K562 (cell line): Measurements from ENCODE around the gene PREX1.

ENCODE experiments used
- HIVEP1 ChIP-seq: fragments of 250-450 bp; sonication (Bioruptor Pico); IDR thresholded peaks from 2 replicates; pipeline ENCODE4 v1.4.0; 2020; ENCODE audit warnings: mild to moderate bottlenecking
- JUN ChIP-seq, 2 experiments: sonication (generic) in 1 of 2; formaldehyde crosslinking in 1 of 2; IDR thresholded peaks; 2 replicates each; pipeline versions ENCODE4 v1.6.1 to v1.8.0; 2012 to 2022; ENCODE audit warnings: borderline replicate concordance in 2 of 2, mild to moderate bottlenecking in 2 of 2, improper control_type of control experiment in 1 of 2, low read depth in 1 of 2, low read length in 1 of 2, missing genetic modification reagents in 1 of 2
- NEUROD1 ChIP-seq: fragments of 150-350 bp; IDR thresholded peaks from 2 replicates; pipeline ENCODE4 v1.6.1; 2014; ENCODE audit warnings: borderline replicate concordance, low read length, low read depth; ENCODE audit not compliant: partially characterized antibody
- NFYB ChIP-seq: IDR thresholded peaks from 2 replicates; pipeline ENCODE4 v1.6.1; 2011; ENCODE audit warnings: mild to moderate bottlenecking, moderate library complexity; ENCODE audit not compliant: insufficient read length; ENCODE audit errors: extremely low read depth
- RFX5 ChIP-seq: IDR thresholded peaks from 2 replicates; pipeline ENCODE4 v1.6.1; 2011; ENCODE audit warnings: low read depth, mild to moderate bottlenecking, improper control_type of control experiment, low read length
- ZNF121 ChIP-seq: sonication (generic); formaldehyde crosslinking; conservative IDR thresholded peaks from 2 replicates; pipeline ENCODE4 v1.8.0; 2022; ENCODE audit warnings: missing genetic modification reagents
- ZNF274 ChIP-seq: IDR thresholded peaks from 2 replicates; pipeline ENCODE4 v1.6.1; 2011; ENCODE audit warnings: low read depth, mild to moderate bottlenecking, low read length, moderate library complexity, borderline replicate concordance
- TF ChIP-seq, protein P1 (sequence below), 3 experiments: IDR thresholded peaks in 2 of 3; conservative IDR thresholded peaks in 1 of 3; 2 replicates each; pipeline ENCODE4 v1.5.1; 2011 to 2012; ENCODE audit warnings: low read length in 3 of 3, mild to moderate bottlenecking in 3 of 3, control low read depth in 2 of 3, improper control_type of control experiment in 1 of 3, inconsistent platforms in 1 of 3, low read depth in 1 of 3, mixed read lengths in 1 of 3, moderate library complexity in 1 of 3; ENCODE audit not compliant: insufficient read depth in 2 of 3
- TF ChIP-seq, protein P2 (sequence below): fragments of 250-450 bp; sonication (Bioruptor Pico); IDR thresholded peaks from 2 replicates; pipeline ENCODE4 v1.5.0; 2020; ENCODE audit warnings: mild to moderate bottlenecking, borderline replicate concordance
- TF ChIP-seq, protein P3 (sequence below): sonication (generic); formaldehyde crosslinking; IDR thresholded peaks from 2 replicates; pipeline ENCODE4 v1.5.0; 2020; ENCODE audit warnings: missing genetic modification reagents
- TF ChIP-seq, protein P4 (sequence below): sonication (generic); formaldehyde crosslinking; IDR thresholded peaks from 2 replicates; pipeline ENCODE4 v1.8.0; 2022; ENCODE audit warnings: missing genetic modification reagents, mild to moderate bottlenecking, borderline replicate concordance
- TF ChIP-seq, protein P5 (sequence below): sonication (generic); formaldehyde crosslinking; IDR thresholded peaks from 2 replicates; pipeline ENCODE4 v1.8.0; 2022; ENCODE audit warnings: mild to moderate bottlenecking, missing genetic modification reagents

DNA sequence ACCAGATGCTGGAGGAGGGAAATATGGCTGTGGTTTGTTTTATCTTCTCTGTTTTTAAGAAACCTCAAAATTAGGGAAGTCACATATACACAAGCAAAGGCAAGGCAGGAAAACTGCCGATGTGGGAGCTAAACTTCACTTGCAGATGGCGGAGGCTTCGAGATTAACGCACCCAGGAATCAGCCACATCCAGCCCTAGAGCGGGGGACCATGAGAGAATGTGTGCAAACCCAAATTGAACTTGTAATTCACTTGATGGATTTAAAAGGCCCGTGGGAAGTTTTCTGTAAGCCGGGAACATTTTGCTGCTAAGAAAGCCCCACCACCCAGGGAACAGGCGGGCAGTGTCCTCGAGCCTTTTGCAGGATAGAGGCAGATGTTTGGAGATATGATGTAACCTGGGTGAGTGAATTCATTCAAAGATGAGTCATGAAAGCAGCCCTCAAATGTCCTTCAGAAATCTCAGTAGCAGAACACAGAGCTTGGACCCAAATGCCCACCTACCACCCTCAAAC, 39.9 kb downstream of the PREX1 start:
- TF ChIP-seq, protein P1, sequence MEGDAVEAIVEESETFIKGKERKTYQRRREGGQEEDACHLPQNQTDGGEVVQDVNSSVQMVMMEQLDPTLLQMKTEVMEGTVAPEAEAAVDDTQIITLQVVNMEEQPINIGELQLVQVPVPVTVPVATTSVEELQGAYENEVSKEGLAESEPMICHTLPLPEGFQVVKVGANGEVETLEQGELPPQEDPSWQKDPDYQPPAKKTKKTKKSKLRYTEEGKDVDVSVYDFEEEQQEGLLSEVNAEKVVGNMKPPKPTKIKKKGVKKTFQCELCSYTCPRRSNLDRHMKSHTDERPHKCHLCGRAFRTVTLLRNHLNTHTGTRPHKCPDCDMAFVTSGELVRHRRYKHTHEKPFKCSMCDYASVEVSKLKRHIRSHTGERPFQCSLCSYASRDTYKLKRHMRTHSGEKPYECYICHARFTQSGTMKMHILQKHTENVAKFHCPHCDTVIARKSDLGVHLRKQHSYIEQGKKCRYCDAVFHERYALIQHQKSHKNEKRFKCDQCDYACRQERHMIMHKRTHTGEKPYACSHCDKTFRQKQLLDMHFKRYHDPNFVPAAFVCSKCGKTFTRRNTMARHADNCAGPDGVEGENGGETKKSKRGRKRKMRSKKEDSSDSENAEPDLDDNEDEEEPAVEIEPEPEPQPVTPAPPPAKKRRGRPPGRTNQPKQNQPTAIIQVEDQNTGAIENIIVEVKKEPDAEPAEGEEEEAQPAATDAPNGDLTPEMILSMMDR (IDR thresholded peaks at IDR 0.05 in 2 of 3, conservative IDR thresholded peaks at IDR 0.05 in 1 of 3; ENCODE audit: insufficient read depth in 2 of 3, low read depth in 1 of 3, low read length in 3 of 3) = no peak
- TF ChIP-seq, protein P2, sequence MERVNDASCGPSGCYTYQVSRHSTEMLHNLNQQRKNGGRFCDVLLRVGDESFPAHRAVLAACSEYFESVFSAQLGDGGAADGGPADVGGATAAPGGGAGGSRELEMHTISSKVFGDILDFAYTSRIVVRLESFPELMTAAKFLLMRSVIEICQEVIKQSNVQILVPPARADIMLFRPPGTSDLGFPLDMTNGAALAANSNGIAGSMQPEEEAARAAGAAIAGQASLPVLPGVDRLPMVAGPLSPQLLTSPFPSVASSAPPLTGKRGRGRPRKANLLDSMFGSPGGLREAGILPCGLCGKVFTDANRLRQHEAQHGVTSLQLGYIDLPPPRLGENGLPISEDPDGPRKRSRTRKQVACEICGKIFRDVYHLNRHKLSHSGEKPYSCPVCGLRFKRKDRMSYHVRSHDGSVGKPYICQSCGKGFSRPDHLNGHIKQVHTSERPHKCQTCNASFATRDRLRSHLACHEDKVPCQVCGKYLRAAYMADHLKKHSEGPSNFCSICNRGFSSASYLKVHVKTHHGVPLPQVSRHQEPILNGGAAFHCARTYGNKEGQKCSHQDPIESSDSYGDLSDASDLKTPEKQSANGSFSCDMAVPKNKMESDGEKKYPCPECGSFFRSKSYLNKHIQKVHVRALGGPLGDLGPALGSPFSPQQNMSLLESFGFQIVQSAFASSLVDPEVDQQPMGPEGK = no peak
- TF ChIP-seq, protein P3, sequence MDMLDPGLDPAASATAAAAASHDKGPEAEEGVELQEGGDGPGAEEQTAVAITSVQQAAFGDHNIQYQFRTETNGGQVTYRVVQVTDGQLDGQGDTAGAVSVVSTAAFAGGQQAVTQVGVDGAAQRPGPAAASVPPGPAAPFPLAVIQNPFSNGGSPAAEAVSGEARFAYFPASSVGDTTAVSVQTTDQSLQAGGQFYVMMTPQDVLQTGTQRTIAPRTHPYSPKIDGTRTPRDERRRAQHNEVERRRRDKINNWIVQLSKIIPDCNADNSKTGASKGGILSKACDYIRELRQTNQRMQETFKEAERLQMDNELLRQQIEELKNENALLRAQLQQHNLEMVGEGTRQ (CRISPR knock-in tag) = no peak
- TF ChIP-seq NFYB (no peak), ZNF121 (no peak), HIVEP1 (CRISPR knock-in tag) (no peak), RFX5 (no peak), JUN (IDR thresholded peaks at IDR 0.05; ENCODE audit: borderline replicate concordance, low read depth, low read length) (peak; percentile 67), JUN (CRISPR knock-in tag; IDR thresholded peaks at IDR 0.05; ENCODE audit: borderline replicate concordance) (no peak), ZNF274 (no peak), NEUROD1 (no peak)
- TF ChIP-seq, protein P4, sequence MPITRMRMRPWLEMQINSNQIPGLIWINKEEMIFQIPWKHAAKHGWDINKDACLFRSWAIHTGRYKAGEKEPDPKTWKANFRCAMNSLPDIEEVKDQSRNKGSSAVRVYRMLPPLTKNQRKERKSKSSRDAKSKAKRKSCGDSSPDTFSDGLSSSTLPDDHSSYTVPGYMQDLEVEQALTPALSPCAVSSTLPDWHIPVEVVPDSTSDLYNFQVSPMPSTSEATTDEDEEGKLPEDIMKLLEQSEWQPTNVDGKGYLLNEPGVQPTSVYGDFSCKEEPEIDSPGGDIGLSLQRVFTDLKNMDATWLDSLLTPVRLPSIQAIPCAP = no peak
- TF ChIP-seq, protein P5, sequence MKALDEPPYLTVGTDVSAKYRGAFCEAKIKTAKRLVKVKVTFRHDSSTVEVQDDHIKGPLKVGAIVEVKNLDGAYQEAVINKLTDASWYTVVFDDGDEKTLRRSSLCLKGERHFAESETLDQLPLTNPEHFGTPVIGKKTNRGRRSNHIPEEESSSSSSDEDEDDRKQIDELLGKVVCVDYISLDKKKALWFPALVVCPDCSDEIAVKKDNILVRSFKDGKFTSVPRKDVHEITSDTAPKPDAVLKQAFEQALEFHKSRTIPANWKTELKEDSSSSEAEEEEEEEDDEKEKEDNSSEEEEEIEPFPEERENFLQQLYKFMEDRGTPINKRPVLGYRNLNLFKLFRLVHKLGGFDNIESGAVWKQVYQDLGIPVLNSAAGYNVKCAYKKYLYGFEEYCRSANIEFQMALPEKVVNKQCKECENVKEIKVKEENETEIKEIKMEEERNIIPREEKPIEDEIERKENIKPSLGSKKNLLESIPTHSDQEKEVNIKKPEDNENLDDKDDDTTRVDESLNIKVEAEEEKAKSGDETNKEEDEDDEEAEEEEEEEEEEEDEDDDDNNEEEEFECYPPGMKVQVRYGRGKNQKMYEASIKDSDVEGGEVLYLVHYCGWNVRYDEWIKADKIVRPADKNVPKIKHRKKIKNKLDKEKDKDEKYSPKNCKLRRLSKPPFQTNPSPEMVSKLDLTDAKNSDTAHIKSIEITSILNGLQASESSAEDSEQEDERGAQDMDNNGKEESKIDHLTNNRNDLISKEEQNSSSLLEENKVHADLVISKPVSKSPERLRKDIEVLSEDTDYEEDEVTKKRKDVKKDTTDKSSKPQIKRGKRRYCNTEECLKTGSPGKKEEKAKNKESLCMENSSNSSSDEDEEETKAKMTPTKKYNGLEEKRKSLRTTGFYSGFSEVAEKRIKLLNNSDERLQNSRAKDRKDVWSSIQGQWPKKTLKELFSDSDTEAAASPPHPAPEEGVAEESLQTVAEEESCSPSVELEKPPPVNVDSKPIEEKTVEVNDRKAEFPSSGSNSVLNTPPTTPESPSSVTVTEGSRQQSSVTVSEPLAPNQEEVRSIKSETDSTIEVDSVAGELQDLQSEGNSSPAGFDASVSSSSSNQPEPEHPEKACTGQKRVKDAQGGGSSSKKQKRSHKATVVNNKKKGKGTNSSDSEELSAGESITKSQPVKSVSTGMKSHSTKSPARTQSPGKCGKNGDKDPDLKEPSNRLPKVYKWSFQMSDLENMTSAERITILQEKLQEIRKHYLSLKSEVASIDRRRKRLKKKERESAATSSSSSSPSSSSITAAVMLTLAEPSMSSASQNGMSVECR = no peak
